ENCODE measurements around the gene YIPF6. TPM values are rescaled to one million over a fixed set of nuclear protein-coding genes. Genes with fewer than 3 reads are reported as not detected.

The YIPF6 gene
- polyA plus RNA-seq, 1 donor (not counting 4 experiments of a cell fraction or from before 2014, with no cell fraction given), result 20.2 TPM

DNA sequence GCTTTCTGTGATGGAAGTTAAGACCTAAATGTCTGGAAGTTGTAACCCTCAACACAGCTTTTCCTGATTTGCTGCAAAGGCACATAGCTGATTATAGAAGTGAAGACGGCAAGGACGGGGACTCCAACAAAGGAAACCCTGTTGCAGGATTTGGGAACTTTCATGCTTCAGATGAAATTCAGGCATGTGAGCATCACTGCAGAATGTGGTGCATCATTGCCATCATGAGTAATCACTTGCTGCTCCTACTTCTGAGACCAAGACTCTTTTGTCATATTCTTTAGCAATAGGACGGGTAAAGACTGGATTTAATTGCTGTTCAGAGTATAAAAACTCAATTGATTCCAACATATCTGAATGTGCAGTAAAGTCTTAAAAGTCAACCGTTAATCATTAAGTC is 35.8 kb downstream of the YIPF6 start:
- Histone ChIP-seq H3K9me1 (ENCODE audit: control insufficient read depth, extremely low read depth, insufficient read depth, low read length) (no peaks in the 10 kb centered on the region), H3K4me2 (ENCODE audit: control insufficient read depth, extremely low read depth, insufficient read depth, low read depth, low read length) (no peak overlapping the region), H3K36me3 (ENCODE audit: control insufficient read depth in 2 of 2, extremely low read depth in 1 of 2, insufficient read depth in 2 of 2, low read length in 2 of 2) (no peaks in the 10 kb centered on the region), H3K9me3 (ENCODE audit: control insufficient read depth, low read depth, low read length) (no peaks in the 10 kb centered on the region), H3K27ac (ENCODE audit: control insufficient read depth, insufficient read depth, low read length) (no peak overlapping the region), H3K79me2 (ENCODE audit: control insufficient read depth, insufficient read depth, low read length) (no peaks in the 10 kb centered on the region), H3K4me3 (ENCODE audit: control insufficient read depth in 2 of 3, extremely low read depth in 1 of 3, insufficient read depth in 2 of 3, low read depth in 1 of 3, low read length in 3 of 3) (no peak overlapping the region), H3K9ac (ENCODE audit: control insufficient read depth, extremely low read depth, insufficient read depth, low read length) (no peak overlapping the region), H3K27me3 (ENCODE audit: control insufficient read depth, extremely low read depth, insufficient read depth, low read length) (no peaks in the 10 kb centered on the region), H4K20me1 (ENCODE audit: control insufficient read depth, extremely low read depth, insufficient read depth, low read length) (no peaks in the 10 kb centered on the region), H3K4me1 (ENCODE audit: control insufficient read depth, extremely low read depth, insufficient read depth, low read length) (no peaks in the 10 kb centered on the region), H2AFZ (ENCODE audit: control insufficient read depth, low read length) (no peak overlapping the region)
- DNase-seq (ENCODE audit: low read depth, low spot score) (no peak), FAIRE-seq (no peak)
- dilution Hi-C loops (cut with MboI; ENCODE audit: extremely low pct_ligation_motif_present, low sequenced_read_pairs), result no loop called here
- no peak for TF ChIP-seq CTCF (optimal IDR thresholded peaks at IDR 0.05 in 1 of 3, IDR thresholded peaks at IDR 0.05 in 1 of 3, conservative IDR thresholded peaks at IDR 0.05 in 1 of 3; ENCODE audit: extremely low read depth in 1 of 3, insufficient read depth in 2 of 3, low read length in 3 of 3)
- no peak for TF ChIP-seq EZH2 (IDR thresholded peaks at IDR 0.05; ENCODE audit: low read length)

GRCh38 chrX:68536429-68536828 is 37.6 kb downstream of the YIPF6 start:
- Histone ChIP-seq H3K27me3 (ENCODE audit: control insufficient read depth, extremely low read depth, insufficient read depth, low read length) (no peaks in the 10 kb centered on the region), H2AFZ (ENCODE audit: control insufficient read depth, low read length) (no peak overlapping the region), H3K9me3 (ENCODE audit: control insufficient read depth, low read depth, low read length) (no peaks in the 10 kb centered on the region), H3K9ac (ENCODE audit: control insufficient read depth, extremely low read depth, insufficient read depth, low read length) (no peak overlapping the region), H4K20me1 (ENCODE audit: control insufficient read depth, extremely low read depth, insufficient read depth, low read length) (no peaks in the 10 kb centered on the region), H3K79me2 (ENCODE audit: control insufficient read depth, insufficient read depth, low read length) (no peaks in the 10 kb centered on the region), H3K4me3 (ENCODE audit: control insufficient read depth in 2 of 3, extremely low read depth in 1 of 3, insufficient read depth in 2 of 3, low read depth in 1 of 3, low read length in 3 of 3) (no peak overlapping the region), H3K4me2 (ENCODE audit: control insufficient read depth, extremely low read depth, insufficient read depth, low read depth, low read length) (no peak overlapping the region), H3K4me1 (ENCODE audit: control insufficient read depth, extremely low read depth, insufficient read depth, low read length) (no peaks in the 10 kb centered on the region), H3K27ac (ENCODE audit: control insufficient read depth, insufficient read depth, low read length) (no peak overlapping the region), H3K36me3 (ENCODE audit: control insufficient read depth in 2 of 2, extremely low read depth in 1 of 2, insufficient read depth in 2 of 2, low read length in 2 of 2) (no peaks in the 10 kb centered on the region), H3K9me1 (ENCODE audit: control insufficient read depth, extremely low read depth, insufficient read depth, low read length) (no peaks in the 10 kb centered on the region)
- no peak for TF ChIP-seq CTCF (optimal IDR thresholded peaks at IDR 0.05 in 1 of 3, IDR thresholded peaks at IDR 0.05 in 1 of 3, conservative IDR thresholded peaks at IDR 0.05 in 1 of 3; ENCODE audit: extremely low read depth in 1 of 3, insufficient read depth in 2 of 3, low read length in 3 of 3)
- no peak for TF ChIP-seq EZH2 (IDR thresholded peaks at IDR 0.05; ENCODE audit: low read length)
- dilution Hi-C loops (cut with MboI; ENCODE audit: extremely low pct_ligation_motif_present, low sequenced_read_pairs), result no loop called here
- FAIRE-seq, result no peak
- DNase-seq (ENCODE audit: low read depth, low spot score), result no peak
